ENCODE data around the gene CCDC51.

Gene CCDC51

DNA sequence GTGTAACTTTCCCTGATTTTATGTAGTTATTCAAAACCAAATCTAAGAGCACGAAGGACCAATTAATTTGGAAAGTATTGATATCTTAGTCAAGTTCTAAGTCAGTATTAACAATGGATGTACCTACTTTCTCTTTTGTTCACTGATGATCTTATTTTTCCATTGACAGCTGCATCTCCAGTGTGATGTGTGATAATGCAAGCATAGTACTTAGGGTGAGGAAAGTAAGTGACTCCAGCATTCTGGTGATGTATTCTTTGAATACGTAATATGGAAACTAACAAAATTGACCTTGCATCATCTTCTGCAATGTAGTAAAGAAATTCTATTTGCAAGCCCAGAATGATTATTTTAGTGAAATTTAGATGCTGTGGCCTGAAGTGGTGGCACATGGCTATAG is 45.5 kb downstream of the CCDC51 start:
- no peak for FAIRE-seq
- DNase-seq (ENCODE audit: insufficient read length, low spot score) = no peak

DNA sequence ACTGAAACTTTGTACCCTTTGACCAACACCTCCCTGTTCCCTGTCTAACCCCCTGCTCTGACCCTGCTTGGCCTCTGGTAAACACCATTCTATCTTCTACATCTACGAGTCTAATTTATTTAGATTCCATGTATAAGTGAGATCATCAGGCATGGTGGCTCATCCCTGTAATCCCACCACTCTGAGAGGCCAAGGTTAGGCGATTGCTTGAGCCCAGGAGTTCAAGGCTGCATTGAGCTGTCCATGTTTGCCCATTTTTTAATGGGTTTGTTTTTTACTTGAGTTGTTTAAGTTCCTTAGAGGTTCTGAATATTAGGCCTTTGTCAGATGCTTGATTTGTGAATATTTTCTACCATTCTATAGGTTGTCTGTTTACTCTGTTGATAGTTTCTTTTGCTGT is 51.0 kb downstream of the CCDC51 start:
- FAIRE-seq (no peak), DNase-seq (ENCODE audit: insufficient read length, low spot score) (no peak)

DNA sequence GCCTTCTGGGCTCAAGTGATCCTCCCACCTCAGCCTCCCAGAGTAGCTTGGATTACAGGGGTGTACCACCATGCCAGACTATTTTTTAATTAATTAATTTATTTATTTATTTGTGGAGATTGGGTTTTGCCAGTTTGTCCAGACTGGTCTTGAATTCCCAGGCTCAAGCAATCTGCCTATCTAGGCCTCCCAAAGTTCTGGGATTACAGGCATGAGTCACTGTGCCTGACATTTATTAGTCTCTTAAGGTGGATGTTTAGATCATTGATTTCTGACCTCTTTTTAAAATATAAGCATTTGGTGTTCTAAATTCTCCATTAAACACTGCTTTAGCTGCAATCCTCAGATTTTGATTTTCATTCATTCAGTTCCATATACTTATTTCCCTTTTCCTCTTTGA is 52.3 kb downstream of the CCDC51 start:
- FAIRE-seq (no peak), DNase-seq (ENCODE audit: insufficient read length, low spot score) (no peak)
